WI38 (cell line): ENCODE results near the gene GP2.
"Not testable (repeated sequence)": the region's sequence is repeated elsewhere in the genome, so short reads cannot be mapped to it uniquely, and the experiment has no call there.

Experiments
- H3K4me3 ChIP-seq: 2 replicates; pipeline ENCODE4 v1.5.1; 2011; ENCODE audit warnings: low read depth, mild to moderate bottlenecking, control low read depth, low read length
- CTCF ChIP-seq: IDR thresholded peaks from 2 replicates; pipeline ENCODE4 v1.5.1; 2012; ENCODE audit warnings: low read depth, mild to moderate bottlenecking, control low read depth, low read length

The GP2 gene

GRCh38 chr16:20318437-20318836 lies 8.9 kb downstream of the GP2 start:
- no peak overlapping the region for H3K4me3 ChIP-seq
- TF ChIP-seq CTCF, result no peak

GRCh38 chr16:20318006-20318405 lies 9.3 kb downstream of the GP2 start:
- H3K4me3 ChIP-seq, result no peak overlapping the region
- TF ChIP-seq CTCF, result no peak

- TF ChIP-seq CTCF, result no peak
Observed at GRCh38 chr16:20317117-20317516, 10.2 kb downstream of the GP2 start.

DNA sequence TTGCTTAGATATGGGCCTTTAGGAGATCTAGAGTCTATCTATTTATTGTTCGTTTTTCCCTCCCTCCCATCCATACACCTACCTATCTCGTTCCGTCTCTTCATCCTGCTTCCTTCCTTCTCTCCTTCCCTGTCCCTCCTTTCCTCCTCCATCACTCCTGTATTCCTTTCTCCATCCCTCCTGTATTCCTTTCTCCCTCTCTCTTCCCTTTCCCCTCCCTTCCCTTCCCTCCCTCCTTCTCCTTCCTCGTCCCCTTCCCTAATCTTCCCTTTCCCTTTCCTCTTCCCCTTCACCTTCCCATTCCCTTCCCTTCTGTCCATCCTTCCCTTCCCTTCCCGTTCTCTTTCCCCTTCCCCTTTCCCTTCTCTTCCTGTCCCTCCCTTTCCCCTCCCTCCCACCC lies 10.6 kb downstream of the GP2 start:
- no peak for TF ChIP-seq CTCF
- no peak overlapping the region for H3K4me3 ChIP-seq

More at GRCh38 chr16:20317117-20317516, 10.2 kb downstream of the GP2 start:
- no peak overlapping the region for H3K4me3 ChIP-seq

DNA sequence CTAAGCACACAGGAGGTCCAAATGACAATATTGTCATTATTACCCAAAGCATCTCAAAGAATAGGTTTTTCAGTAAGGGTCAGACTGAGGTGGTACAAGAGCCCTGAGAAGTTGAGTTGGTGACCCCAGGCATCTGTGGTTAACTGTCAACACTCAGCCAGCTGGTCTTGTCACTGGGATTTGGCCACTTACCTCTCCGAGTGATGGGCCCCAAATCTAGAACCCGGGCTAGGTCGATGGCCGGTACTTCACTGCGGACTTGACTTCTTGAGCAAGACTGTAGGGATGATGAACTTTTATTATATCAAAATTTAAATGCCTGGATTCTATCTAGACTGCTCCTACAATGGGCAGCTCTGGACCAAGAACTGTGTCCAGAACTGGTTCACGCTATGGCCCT lies 11.5 kb downstream of the GP2 start:
- TF ChIP-seq CTCF, result no peak
- H3K4me3 ChIP-seq, result no peak overlapping the region

DNA sequence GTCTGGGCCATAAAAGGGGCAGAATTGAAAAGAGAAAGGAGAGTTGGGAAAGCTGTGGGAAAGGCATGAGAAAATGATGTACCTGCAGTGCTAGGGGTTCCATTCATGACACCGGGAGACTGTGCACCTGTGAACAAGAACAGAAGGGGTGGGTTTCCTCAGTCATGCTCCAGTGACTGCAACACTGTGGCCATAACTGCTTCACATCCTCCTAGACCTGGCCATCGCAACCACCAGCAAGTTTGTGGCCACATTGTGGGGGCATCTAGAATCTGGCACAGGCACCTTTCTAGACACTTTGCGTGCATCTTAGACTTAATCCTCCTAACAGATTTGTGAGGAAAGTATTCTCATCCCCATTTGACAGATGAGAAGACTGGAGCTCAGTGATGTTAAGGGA lies 12.7 kb downstream of the GP2 start:
- no peak overlapping the region for H3K4me3 ChIP-seq
- TF ChIP-seq CTCF, result no peak

DNA sequence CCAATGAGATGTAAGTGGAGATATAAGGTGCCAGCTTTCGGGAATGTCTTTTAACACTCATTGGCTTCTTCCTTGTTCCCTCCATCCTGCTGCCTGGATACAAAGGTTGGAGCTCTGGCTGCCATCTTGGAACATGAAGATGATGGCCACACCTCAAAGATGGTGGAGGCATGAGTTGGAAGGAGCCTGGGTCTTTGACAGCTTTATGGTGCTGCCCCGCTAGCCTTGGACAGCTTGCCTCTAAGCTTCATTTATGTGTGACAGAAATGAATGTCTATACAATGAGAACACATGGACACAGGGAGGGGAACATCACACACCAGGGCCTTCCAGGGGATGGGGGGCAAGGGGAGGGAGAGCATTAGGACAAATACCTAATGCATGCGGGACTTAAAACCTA lies 13.6 kb downstream of the GP2 start:
- no peak for TF ChIP-seq CTCF
- no peak overlapping the region for H3K4me3 ChIP-seq

DNA sequence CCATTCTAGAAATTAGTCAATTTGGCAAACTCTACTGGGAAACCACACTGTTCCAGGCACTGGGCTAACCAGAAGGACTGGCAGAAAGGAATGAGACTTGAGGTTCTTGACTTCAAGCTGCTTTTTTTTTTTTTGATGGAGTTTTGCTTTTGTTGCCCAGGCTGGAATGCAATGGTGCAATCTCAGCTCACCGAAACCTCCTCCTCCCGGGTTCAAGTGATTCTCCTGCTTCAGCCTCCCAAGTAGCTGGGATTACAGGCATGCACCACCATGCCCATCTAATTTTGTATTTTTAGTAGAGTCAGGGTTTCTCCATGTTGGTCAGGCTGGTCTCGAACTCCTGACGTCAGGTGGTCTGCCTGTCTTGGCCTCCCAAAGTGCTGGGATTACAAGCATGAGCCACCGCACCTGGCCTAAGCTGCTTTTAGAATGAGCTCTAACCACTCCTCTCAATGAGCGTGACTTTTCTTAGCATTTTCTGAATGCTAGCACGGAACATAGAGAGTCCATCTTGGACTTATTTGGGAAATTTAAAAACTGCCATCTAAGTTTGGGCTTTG lies 14.7 kb downstream of the GP2 start:
- not testable (repeated sequence) for H3K4me3 ChIP-seq
